ENCODE data around the gene MYO5B. TPM values are rescaled to one million over a fixed set of nuclear protein-coding genes. Genes with fewer than 3 reads are reported as not detected.

Gene MYO5B
- total and polyA plus RNA-seq, 2 of the 4 experiments (the other 2 are of a cell fraction): 0.24 to 0.54 TPM

GRCh38 chr18:50006470-50007046 lies 188.4 kb downstream of the MYO5B start:
- Histone ChIP-seq H3K36me3 (ENCODE audit: control insufficient read depth, insufficient read depth, low read length) (no peaks in the 10 kb centered on the region), H2AK9ac (replicated peaks; ENCODE audit: low read depth, low read length, poor library complexity) (no peak overlapping the region), H3K14ac (replicated peaks; ENCODE audit: low read depth, low read length) (no peak overlapping the region), H3K4me1 (ENCODE audit: control insufficient read depth, insufficient read depth, low read length) (peaks cover under 1% of the 10 kb centered on the region; the same call in 1 of the 2 replicates), H3K9me3 (ENCODE audit: control insufficient read depth, insufficient read depth, low read length) (no peaks in the 10 kb centered on the region), H3K4me2 (ENCODE audit: low read depth, low read length) (no peak overlapping the region), H4K91ac (ENCODE audit: insufficient read depth, low read depth, low read length) (no peak overlapping the region), H2BK120ac (ENCODE audit: low read depth, low read length) (no peak overlapping the region), H3K18ac (ENCODE audit: low read depth, low read length) (no peak overlapping the region), H3K56ac (ENCODE audit: extremely low read depth, insufficient read depth, low read length) (no peak overlapping the region), H4K5ac (ENCODE audit: low read depth, low read length) (no peak overlapping the region), H3K9me1 (ENCODE audit: insufficient read depth, low read length) (no peaks in the 10 kb centered on the region), H3K27me3 (ENCODE audit: control insufficient read depth, insufficient read depth, low read length) (peaks cover 10% of the 10 kb centered on the region), H4K8ac (ENCODE audit: low read depth in 2 of 2, low read length in 2 of 2) (no peak overlapping the region), H3K23ac (ENCODE audit: low read depth, low read length) (no peak overlapping the region), H2AK5ac (ENCODE audit: low read depth, low read length) (no peak overlapping the region), H3K4me3 (ENCODE audit: insufficient read depth, low read depth, low read length) (no peak overlapping the region), H2BK20ac (ENCODE audit: low read depth, low read length) (no peak overlapping the region), H3K27ac (ENCODE audit: insufficient read depth, low read length) (no peak overlapping the region), H4K20me1 (ENCODE audit: insufficient read depth, low read length) (no peaks in the 10 kb centered on the region), H2AFZ (replicated peaks; ENCODE audit: low read length, poor library complexity) (no peak overlapping the region), H3K4ac (ENCODE audit: low read depth, low read length) (no peak overlapping the region), H3K9ac (ENCODE audit: low read depth, low read length) (no peak overlapping the region), H2BK15ac (ENCODE audit: low read depth, low read length) (no peak overlapping the region), H3K79me1 (ENCODE audit: low read depth in 1 of 2, low read length in 2 of 2) (no peaks in the 10 kb centered on the region), H2BK5ac (ENCODE audit: low read depth, low read length, poor library complexity, severe bottlenecking) (no peak overlapping the region)
- no CpG with 5 or more reads among the region's 2 CpGs for WGBS, 2 experiments (ENCODE audit: extremely low coverage in 2 of 2, insufficient read length in 1 of 2)
- ChIA-PET POLR2A (ENCODE audit: unreplicated experiment) (no interaction called here), CTCF (interaction anchor here (0.5 kb wide), 1 partner anchor 85 kb away, joined by 4 read pairs; no protein-coding TSS in a partner anchor)
- no TSS peak for BruUV-seq (replicated peaks)
- TF ChIP-seq NFE2L2 (IDR thresholded peaks at IDR 0.05; ENCODE audit: low read depth, low read length) (no peak), BHLHE40 (IDR thresholded peaks at IDR 0.05; ENCODE audit: low read depth, low read length) (no peak), MAFK (IDR thresholded peaks at IDR 0.05; ENCODE audit: low read depth, low read length) (no peak), SMC3 (IDR thresholded peaks at IDR 0.05; ENCODE audit: low read depth, low read length) (no peak), RCOR1 (IDR thresholded peaks at IDR 0.05; ENCODE audit: insufficient replicate concordance, low read length) (no peak), MXI1 (IDR thresholded peaks at IDR 0.05; ENCODE audit: borderline replicate concordance, low read depth, low read length) (no peak), POLR2A (IDR thresholded peaks at IDR 0.05; ENCODE audit: low read depth, low read length) (no peak), RFX5 (IDR thresholded peaks at IDR 0.05; ENCODE audit: low read depth, low read length) (no peak), RAD21 (IDR thresholded peaks at IDR 0.05; ENCODE audit: low read length) (no peak), CHD1 (IDR thresholded peaks at IDR 0.05; ENCODE audit: low read depth, low read length) (no peak)
- TF ChIP-seq, protein P1, sequence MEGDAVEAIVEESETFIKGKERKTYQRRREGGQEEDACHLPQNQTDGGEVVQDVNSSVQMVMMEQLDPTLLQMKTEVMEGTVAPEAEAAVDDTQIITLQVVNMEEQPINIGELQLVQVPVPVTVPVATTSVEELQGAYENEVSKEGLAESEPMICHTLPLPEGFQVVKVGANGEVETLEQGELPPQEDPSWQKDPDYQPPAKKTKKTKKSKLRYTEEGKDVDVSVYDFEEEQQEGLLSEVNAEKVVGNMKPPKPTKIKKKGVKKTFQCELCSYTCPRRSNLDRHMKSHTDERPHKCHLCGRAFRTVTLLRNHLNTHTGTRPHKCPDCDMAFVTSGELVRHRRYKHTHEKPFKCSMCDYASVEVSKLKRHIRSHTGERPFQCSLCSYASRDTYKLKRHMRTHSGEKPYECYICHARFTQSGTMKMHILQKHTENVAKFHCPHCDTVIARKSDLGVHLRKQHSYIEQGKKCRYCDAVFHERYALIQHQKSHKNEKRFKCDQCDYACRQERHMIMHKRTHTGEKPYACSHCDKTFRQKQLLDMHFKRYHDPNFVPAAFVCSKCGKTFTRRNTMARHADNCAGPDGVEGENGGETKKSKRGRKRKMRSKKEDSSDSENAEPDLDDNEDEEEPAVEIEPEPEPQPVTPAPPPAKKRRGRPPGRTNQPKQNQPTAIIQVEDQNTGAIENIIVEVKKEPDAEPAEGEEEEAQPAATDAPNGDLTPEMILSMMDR (conservative IDR thresholded peaks at IDR 0.05; ENCODE audit: low read depth, low read length): no peak
- TF ChIP-seq, protein P2, sequence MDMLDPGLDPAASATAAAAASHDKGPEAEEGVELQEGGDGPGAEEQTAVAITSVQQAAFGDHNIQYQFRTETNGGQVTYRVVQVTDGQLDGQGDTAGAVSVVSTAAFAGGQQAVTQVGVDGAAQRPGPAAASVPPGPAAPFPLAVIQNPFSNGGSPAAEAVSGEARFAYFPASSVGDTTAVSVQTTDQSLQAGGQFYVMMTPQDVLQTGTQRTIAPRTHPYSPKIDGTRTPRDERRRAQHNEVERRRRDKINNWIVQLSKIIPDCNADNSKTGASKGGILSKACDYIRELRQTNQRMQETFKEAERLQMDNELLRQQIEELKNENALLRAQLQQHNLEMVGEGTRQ (IDR thresholded peaks at IDR 0.05; ENCODE audit: low read depth, low read length): no peak
- dilution Hi-C loops (cut with HindIII; ENCODE audit: low sequenced_read_pairs, unreplicated experiment): no loop called here
- in situ Hi-C loops (cut with MboI; ENCODE audit: low sequenced_read_pairs): no loop called here
- intact Hi-C loops (cut with micrococcal nuclease): no loop called here
- ATAC-seq (ENCODE audit: low read depth) (no peak), DNase-seq (no peak)

Measured in IMR-90 (cell line).